GM23338 (cell line): Measurements from ENCODE around the gene ABHD14A.

Source experiments
- CREB1 ChIP-seq: fragments of 250-450 bp; sonication (Bioruptor Pico); IDR thresholded peaks from 2 replicates; pipeline ENCODE4 v1.5.0; 2020; ENCODE audit warnings: low read depth, mild to moderate bottlenecking, moderate library complexity
- CTCF ChIP-seq, 2 experiments: fragments of 200-600 bp in 1 of 2; sonication (generic) in 1 of 2; conservative IDR thresholded peaks; 2 replicates each; pipeline versions ENCODE4 v1.5.1 to v1.6.1; 2016 to 2017; ENCODE audit warnings: antibody characterized with exemption in 2 of 2, low read depth in 2 of 2, mild to moderate bottlenecking in 2 of 2, moderate library complexity in 1 of 2
- ETS1 ChIP-seq: IDR thresholded peaks from 2 replicates; pipeline ENCODE4 v1.6.1; 2016; ENCODE audit warnings: antibody characterized with exemption
- EZH2 ChIP-seq: fragments of 200-600 bp; sonication (generic); IDR thresholded peaks from one replicate; pipeline ENCODE4 v1.8.0; 2017; ENCODE audit warnings: antibody characterized with exemption, mild to moderate bottlenecking, low read depth; ENCODE audit not compliant: unreplicated experiment
- EZH2phosphoT487 ChIP-seq: fragments of 200-600 bp; sonication (generic); IDR thresholded peaks from one replicate; pipeline ENCODE4 v1.8.1; 2018; ENCODE audit warnings: antibody characterized with exemption; ENCODE audit not compliant: unreplicated experiment
- JUNB ChIP-seq: IDR thresholded peaks from one replicate; pipeline ENCODE4 v1.6.1; 2016; ENCODE audit warnings: antibody characterized with exemption; ENCODE audit not compliant: unreplicated experiment
- POLR2AphosphoS5 ChIP-seq: IDR thresholded peaks from 2 replicates; pipeline ENCODE4 v1.6.1; 2016; ENCODE audit warnings: antibody characterized with exemption, low read depth
- STAT1 ChIP-seq: IDR thresholded peaks from one replicate; pipeline ENCODE4 v1.6.1; 2016; ENCODE audit warnings: antibody characterized with exemption; ENCODE audit not compliant: unreplicated experiment
- ZNF331 ChIP-seq: fragments of 250-450 bp; sonication (Bioruptor Pico); IDR thresholded peaks from 2 replicates; pipeline ENCODE4 v1.5.0; 2020; ENCODE audit warnings: low read depth, mild to moderate bottlenecking, moderate library complexity
- TF ChIP-seq, protein P1 (sequence below): IDR thresholded peaks from one replicate; pipeline ENCODE4 v1.6.1; 2018; ENCODE audit warnings: antibody characterized with exemption; ENCODE audit not compliant: unreplicated experiment
- TF ChIP-seq, protein P2 (sequence below): fragments of 250-450 bp; sonication (Bioruptor Pico); IDR thresholded peaks from 2 replicates; pipeline ENCODE4 v1.5.0; 2020; ENCODE audit warnings: mild to moderate bottlenecking, moderate library complexity

DNA sequence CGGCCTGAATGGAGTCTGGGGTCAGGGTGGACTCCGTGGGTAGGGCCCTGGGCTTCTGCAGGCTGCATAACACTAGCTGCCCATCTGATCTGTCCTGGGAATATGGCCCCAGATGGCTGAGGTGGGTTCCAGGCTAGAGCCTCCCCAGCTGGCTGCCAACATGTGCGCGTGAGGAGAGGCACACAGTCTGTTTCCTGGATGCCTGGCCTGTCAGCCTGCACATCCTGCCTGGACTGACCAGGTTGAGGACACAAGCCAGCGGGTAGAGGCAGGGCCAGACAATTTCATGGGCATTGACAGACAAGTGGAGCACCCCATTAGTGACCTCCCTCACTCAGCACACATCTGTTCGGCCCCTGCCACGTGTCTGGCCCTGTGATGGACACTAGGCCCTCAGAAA, 50.6 kb downstream of the ABHD14A start:
- no peak for TF ChIP-seq CTCF (conservative IDR thresholded peaks at IDR 0.05; ENCODE audit: low read depth in 2 of 2)
- no peak for TF ChIP-seq CREB1 (CRISPR knock-in tag)
- TF ChIP-seq POLR2AphosphoS5 = no peak
- no peak for TF ChIP-seq JUNB
- TF ChIP-seq, protein P1, sequence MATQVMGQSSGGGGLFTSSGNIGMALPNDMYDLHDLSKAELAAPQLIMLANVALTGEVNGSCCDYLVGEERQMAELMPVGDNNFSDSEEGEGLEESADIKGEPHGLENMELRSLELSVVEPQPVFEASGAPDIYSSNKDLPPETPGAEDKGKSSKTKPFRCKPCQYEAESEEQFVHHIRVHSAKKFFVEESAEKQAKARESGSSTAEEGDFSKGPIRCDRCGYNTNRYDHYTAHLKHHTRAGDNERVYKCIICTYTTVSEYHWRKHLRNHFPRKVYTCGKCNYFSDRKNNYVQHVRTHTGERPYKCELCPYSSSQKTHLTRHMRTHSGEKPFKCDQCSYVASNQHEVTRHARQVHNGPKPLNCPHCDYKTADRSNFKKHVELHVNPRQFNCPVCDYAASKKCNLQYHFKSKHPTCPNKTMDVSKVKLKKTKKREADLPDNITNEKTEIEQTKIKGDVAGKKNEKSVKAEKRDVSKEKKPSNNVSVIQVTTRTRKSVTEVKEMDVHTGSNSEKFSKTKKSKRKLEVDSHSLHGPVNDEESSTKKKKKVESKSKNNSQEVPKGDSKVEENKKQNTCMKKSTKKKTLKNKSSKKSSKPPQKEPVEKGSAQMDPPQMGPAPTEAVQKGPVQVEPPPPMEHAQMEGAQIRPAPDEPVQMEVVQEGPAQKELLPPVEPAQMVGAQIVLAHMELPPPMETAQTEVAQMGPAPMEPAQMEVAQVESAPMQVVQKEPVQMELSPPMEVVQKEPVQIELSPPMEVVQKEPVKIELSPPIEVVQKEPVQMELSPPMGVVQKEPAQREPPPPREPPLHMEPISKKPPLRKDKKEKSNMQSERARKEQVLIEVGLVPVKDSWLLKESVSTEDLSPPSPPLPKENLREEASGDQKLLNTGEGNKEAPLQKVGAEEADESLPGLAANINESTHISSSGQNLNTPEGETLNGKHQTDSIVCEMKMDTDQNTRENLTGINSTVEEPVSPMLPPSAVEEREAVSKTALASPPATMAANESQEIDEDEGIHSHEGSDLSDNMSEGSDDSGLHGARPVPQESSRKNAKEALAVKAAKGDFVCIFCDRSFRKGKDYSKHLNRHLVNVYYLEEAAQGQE = no peak
- no peak for TF ChIP-seq ZNF331 (CRISPR knock-in tag)
- no peak for TF ChIP-seq EZH2
- no peak for TF ChIP-seq EZH2phosphoT487
- TF ChIP-seq ETS1 = no peak
- no peak for TF ChIP-seq STAT1
- TF ChIP-seq, protein P2, sequence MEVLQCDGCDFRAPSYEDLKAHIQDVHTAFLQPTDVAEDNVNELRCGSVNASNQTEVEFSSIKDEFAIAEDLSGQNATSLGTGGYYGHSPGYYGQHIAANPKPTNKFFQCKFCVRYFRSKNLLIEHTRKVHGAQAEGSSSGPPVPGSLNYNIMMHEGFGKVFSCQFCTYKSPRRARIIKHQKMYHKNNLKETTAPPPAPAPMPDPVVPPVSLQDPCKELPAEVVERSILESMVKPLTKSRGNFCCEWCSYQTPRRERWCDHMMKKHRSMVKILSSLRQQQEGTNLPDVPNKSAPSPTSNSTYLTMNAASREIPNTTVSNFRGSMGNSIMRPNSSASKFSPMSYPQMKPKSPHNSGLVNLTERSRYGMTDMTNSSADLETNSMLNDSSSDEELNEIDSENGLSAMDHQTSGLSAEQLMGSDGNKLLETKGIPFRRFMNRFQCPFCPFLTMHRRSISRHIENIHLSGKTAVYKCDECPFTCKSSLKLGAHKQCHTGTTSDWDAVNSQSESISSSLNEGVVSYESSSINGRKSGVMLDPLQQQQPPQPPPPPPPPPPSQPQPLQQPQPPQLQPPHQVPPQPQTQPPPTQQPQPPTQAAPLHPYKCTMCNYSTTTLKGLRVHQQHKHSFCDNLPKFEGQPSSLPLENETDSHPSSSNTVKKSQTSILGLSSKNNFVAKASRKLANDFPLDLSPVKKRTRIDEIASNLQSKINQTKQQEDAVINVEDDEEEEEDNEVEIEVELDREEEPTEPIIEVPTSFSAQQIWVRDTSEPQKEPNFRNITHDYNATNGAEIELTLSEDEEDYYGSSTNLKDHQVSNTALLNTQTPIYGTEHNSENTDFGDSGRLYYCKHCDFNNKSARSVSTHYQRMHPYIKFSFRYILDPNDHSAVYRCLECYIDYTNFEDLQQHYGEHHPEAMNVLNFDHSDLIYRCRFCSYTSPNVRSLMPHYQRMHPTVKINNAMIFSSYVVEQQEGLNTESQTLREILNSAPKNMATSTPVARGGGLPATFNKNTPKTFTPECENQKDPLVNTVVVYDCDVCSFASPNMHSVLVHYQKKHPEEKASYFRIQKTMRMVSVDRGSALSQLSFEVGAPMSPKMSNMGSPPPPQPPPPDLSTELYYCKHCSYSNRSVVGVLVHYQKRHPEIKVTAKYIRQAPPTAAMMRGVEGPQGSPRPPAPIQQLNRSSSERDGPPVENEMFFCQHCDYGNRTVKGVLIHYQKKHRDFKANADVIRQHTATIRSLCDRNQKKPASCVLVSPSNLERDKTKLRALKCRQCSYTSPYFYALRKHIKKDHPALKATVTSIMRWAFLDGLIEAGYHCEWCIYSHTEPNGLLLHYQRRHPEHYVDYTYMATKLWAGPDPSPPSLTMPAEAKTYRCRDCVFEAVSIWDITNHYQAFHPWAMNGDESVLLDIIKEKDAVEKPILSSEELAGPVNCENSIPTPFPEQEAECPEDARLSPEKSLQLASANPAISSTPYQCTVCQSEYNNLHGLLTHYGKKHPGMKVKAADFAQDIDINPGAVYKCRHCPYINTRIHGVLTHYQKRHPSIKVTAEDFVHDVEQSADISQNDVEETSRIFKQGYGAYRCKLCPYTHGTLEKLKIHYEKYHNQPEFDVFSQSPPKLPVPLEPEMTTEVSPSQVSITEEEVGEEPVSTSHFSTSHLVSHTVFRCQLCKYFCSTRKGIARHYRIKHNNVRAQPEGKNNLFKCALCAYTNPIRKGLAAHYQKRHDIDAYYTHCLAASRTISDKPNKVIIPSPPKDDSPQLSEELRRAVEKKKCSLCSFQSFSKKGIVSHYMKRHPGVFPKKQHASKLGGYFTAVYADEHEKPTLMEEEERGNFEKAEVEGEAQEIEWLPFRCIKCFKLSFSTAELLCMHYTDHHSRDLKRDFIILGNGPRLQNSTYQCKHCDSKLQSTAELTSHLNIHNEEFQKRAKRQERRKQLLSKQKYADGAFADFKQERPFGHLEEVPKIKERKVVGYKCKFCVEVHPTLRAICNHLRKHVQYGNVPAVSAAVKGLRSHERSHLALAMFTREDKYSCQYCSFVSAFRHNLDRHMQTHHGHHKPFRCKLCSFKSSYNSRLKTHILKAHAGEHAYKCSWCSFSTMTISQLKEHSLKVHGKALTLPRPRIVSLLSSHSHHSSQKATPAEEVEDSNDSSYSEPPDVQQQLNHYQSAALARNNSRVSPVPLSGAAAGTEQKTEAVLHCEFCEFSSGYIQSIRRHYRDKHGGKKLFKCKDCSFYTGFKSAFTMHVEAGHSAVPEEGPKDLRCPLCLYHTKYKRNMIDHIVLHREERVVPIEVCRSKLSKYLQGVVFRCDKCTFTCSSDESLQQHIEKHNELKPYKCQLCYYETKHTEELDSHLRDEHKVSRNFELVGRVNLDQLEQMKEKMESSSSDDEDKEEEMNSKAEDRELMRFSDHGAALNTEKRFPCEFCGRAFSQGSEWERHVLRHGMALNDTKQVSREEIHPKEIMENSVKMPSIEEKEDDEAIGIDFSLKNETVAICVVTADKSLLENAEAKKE (CRISPR knock-in tag) = no peak
